Stimulated activated CD4-positive, alpha-beta T cell treated with anti-CD3 and anti-CD28 coated beads, TNF-alpha, amount 100 ng/mL, for 24 hours (primary cell): ENCODE data around the gene DNAH14.
"Not testable (repeated sequence)": the region's sequence is repeated elsewhere in the genome, so short reads cannot be mapped to it uniquely, and the experiment has no call there.

Experiments used
- DNase-seq, 3 experiments: peaks; one replicate each; pipeline ENCODE4 v3.0.0-alpha.2; 2020; ENCODE audit warnings: low read depth in 3 of 3

The DNAH14 gene

GRCh38 chr1:225347123-225347683 lies 417.7 kb downstream of the DNAH14 start:
- no peak for DNase-seq

- DNase-seq: no peak
Measured at GRCh38 chr1:225348400-225348799, 418.9 kb downstream of the DNAH14 start.

- DNase-seq: no peak
Measured at GRCh38 chr1:225349826-225350225, 420.4 kb downstream of the DNAH14 start.

GRCh38 chr1:225350872-225351271 lies 421.4 kb downstream of the DNAH14 start:
- DNase-seq: no peak

GRCh38 chr1:225354906-225355305 lies 425.4 kb downstream of the DNAH14 start:
- no peak for DNase-seq

- DNase-seq: no peak
Measured at GRCh38 chr1:225355863-225356262, 426.4 kb downstream of the DNAH14 start.

GRCh38 chr1:225360119-225360518 lies 430.6 kb downstream of the DNAH14 start:
- no peak for DNase-seq

- DNase-seq: no peak
Measured at GRCh38 chr1:225361176-225361575, 431.7 kb downstream of the DNAH14 start.

- no peak for DNase-seq
Measured at GRCh38 chr1:225362805-225363204, 433.3 kb downstream of the DNAH14 start.

- no peak for DNase-seq
Measured at GRCh38 chr1:225364439-225364838, 435.0 kb downstream of the DNAH14 start.

GRCh38 chr1:225366018-225366417 lies 436.5 kb downstream of the DNAH14 start:
- DNase-seq: no peak

- DNase-seq: no peak
Measured at GRCh38 chr1:225366552-225366951, 437.1 kb downstream of the DNAH14 start.

GRCh38 chr1:225368036-225368552 lies 438.6 kb downstream of the DNAH14 start:
- no peak for DNase-seq

GRCh38 chr1:225371366-225372010 lies 442.0 kb downstream of the DNAH14 start:
- DNase-seq: no peak

GRCh38 chr1:225373155-225373554 lies 443.7 kb downstream of the DNAH14 start:
- no peak for DNase-seq

- no peak for DNase-seq
Measured at GRCh38 chr1:225374996-225375395, 445.5 kb downstream of the DNAH14 start.

- DNase-seq: no peak
Measured at GRCh38 chr1:225378880-225379279, 449.4 kb downstream of the DNAH14 start.

GRCh38 chr1:225380691-225381090 lies 451.2 kb downstream of the DNAH14 start:
- no peak for DNase-seq

GRCh38 chr1:225386860-225387259 lies 457.4 kb downstream of the DNAH14 start:
- not testable (repeated sequence) for DNase-seq

- no peak for DNase-seq
Measured at GRCh38 chr1:225388372-225388771, 458.9 kb downstream of the DNAH14 start.

- DNase-seq: no peak
Measured at GRCh38 chr1:225389843-225390242, 460.4 kb downstream of the DNAH14 start.

GRCh38 chr1:225396357-225396756 lies 466.9 kb downstream of the DNAH14 start:
- DNase-seq: no peak

- DNase-seq: no peak
Measured at GRCh38 chr1:225400968-225401367, 471.5 kb downstream of the DNAH14 start.
